Cardiac muscle cell (in vitro differentiated cells and primary cell): ENCODE measurements around the gene AJAP1. TPM values are rescaled to one million over a fixed set of nuclear protein-coding genes. Genes with fewer than 3 reads are reported as not detected.

ENCODE experiments used
- DNase-seq, 2 donors: peaks; one replicate each; pipeline versions ENCODE4 v3.0.0 to v3.0.0-alpha.2; 2010 to 2017; ENCODE audit warnings: low read depth in 1 of 2, low spot score in 1 of 2
- H3K27ac ChIP-seq: fragments of 200-600 bp; sonication (generic); 2 replicates; pipeline ENCODE4 v1.5.1; 2016
- H3K27me3 ChIP-seq: fragments of 200-600 bp; sonication (generic); 2 replicates; pipeline ENCODE4 v1.6.0; 2016; ENCODE audit warnings: control low read depth
- H3K36me3 ChIP-seq: fragments of 200-600 bp; sonication (generic); 2 replicates; pipeline ENCODE4 v1.5.1; 2016; ENCODE audit warnings: control low read depth
- H3K4me1 ChIP-seq: fragments of 200-600 bp; sonication (generic); 2 replicates; pipeline ENCODE4 v1.8.1; 2017; ENCODE audit warnings: low read depth, mild to moderate bottlenecking, mixed run types
- H3K4me3 ChIP-seq: fragments of 200-600 bp; sonication (generic); 2 replicates; pipeline ENCODE4 v1.5.1; 2016; ENCODE audit warnings: mild to moderate bottlenecking
- H3K9me3 ChIP-seq: fragments of 200-600 bp; sonication (generic); 2 replicates; pipeline ENCODE4 v1.5.1; 2017; ENCODE audit warnings: low read depth, mild to moderate bottlenecking, control low read depth
- polyA plus RNA-seq: library from polyadenylated mRNA; unstranded; fragments of >200 nt; fragmentation: Nextera tagmentation; extraction: Ambion mirVana; gene quantifications from 2 replicates; pipeline ENCODE4 v1.2.1, GENCODE V29; 2016
- total RNA-seq: library from RNA; depleted of rRNA; stranded (reverse); fragments of >200 nt; gene quantifications from 2 replicates; pipeline ENCODE4 v1.2.3, GENCODE V29; 2016
- TF ChIP-seq, protein P1 (sequence below): IDR thresholded peaks from 2 replicates; pipeline ENCODE4 v1.5.1; 2012; ENCODE audit warnings: low read depth, mild to moderate bottlenecking, low read length

The AJAP1 gene
- total and polyA plus RNA-seq, 2 experiments from 2014 or later = not detected

DNA sequence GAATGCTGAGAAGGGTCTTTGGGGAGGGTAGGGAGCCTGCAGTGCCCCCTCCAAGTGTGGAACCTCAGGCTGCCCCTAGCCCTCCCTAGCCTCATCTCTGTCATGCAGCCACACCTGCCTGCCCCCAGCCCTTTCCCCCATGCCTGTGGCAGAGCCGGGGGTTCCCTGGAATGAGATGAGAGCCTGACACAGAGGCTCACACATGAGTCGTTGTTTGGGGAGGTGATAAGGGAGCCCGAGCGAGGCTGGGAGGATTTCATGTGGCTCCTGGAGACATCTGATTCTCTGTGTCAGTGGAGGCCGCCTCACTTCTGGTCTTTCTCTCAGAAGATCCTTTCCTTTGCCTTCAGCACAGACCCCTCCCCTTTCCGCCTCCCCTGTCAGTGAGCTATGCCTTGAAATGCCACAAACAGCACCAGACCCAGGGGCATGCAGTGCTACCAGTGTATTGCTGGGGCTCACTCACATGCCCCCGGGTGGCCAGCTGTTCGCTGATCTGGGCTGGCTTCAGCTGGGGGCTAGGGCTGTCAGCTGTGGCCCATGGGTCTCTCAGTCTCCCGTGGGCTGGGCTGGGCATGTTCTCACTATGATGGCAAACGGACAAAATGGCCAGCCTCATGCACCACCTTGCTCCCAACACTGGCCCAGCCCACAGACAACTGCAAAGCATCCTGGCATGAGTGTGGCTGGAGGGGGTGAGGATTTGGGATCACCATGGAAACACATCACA, 102.6 kb downstream of the AJAP1 start:
- Histone ChIP-seq H3K9me3 (no peaks in the 10 kb centered on the region), H3K4me3 (no peak overlapping the region), H3K27me3 (no peaks in the 10 kb centered on the region), H3K36me3 (no peaks in the 10 kb centered on the region), H3K27ac (no peak overlapping the region), H3K4me1 (no peaks in the 10 kb centered on the region)
- DNase-seq = no peak
- TF ChIP-seq, protein P1, sequence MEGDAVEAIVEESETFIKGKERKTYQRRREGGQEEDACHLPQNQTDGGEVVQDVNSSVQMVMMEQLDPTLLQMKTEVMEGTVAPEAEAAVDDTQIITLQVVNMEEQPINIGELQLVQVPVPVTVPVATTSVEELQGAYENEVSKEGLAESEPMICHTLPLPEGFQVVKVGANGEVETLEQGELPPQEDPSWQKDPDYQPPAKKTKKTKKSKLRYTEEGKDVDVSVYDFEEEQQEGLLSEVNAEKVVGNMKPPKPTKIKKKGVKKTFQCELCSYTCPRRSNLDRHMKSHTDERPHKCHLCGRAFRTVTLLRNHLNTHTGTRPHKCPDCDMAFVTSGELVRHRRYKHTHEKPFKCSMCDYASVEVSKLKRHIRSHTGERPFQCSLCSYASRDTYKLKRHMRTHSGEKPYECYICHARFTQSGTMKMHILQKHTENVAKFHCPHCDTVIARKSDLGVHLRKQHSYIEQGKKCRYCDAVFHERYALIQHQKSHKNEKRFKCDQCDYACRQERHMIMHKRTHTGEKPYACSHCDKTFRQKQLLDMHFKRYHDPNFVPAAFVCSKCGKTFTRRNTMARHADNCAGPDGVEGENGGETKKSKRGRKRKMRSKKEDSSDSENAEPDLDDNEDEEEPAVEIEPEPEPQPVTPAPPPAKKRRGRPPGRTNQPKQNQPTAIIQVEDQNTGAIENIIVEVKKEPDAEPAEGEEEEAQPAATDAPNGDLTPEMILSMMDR = no peak

DNA sequence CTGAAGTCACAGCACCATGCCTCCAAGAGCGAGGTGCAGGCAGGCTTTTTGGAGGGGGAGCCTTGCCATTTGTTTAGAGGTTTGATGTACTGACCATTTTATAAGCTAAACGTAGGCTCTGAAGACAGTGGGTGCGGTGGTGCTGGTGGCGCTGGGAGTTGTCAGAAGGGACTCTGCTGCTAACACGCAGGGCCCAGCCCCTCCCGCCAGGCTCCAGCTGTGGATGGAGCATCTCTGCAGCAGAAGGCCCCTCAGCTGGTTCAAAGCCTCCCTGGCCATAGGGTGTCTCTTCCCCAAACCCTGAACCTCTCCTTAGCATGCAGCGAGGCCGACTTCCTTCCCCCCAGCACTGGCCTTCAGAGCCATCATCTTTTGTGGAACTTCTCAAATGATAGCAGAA, 105.3 kb downstream of the AJAP1 start:
- H3K4me3 ChIP-seq = no peak overlapping the region
- H3K9me3 ChIP-seq = no peaks in the 10 kb centered on the region
- no peak overlapping the region for H3K27ac ChIP-seq
- H3K36me3 ChIP-seq = no peaks in the 10 kb centered on the region
- H3K27me3 ChIP-seq = no peaks in the 10 kb centered on the region
- TF ChIP-seq, protein P1 = no peak
- no peak for DNase-seq
- H3K4me1 ChIP-seq = no peaks in the 10 kb centered on the region

DNA sequence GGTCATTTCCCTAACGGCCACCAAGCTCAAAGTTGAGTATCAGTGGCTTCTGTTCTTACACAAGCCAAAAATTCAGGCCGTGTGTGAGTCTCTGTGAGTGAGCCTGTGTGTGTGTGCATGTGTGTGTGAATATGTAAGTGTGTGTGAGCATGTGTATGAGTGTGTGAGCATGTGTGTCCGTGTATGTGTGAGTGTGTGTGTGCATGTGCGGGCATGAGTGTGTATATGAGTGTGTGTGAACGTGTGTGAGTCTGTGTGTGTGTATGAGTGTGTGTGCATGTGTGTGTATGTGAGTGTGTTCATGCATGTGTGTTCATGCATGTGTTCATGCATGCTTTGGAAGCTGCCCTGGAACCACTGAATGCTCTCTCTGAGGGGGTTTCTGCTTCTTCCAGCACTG, 105.7 kb downstream of the AJAP1 start:
- no peaks in the 10 kb centered on the region for H3K9me3 ChIP-seq
- TF ChIP-seq, protein P1 = no peak
- no peak overlapping the region for H3K27ac ChIP-seq
- H3K4me3 ChIP-seq = no peak overlapping the region
- H3K36me3 ChIP-seq = no peaks in the 10 kb centered on the region
- no peaks in the 10 kb centered on the region for H3K27me3 ChIP-seq
- DNase-seq = no peak
- no peaks in the 10 kb centered on the region for H3K4me1 ChIP-seq

DNA sequence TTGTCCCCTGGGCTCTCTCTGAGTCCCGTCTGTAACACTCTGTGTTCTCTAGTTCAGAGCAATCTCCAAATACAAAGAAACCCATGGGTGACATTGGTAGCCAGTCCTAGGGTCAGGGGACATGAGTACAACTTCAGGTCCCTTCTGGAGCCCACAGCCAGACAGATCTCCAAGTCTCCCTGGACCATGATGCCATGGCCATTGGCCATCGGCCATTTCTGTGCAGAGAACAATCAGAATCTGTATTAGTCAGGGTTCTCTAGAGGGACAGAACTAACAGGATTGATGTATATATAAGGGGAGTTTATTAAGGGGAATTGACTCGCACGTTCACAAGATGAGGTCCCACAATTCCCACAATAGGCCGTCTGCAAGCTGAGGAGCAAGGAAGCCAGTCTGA, 106.9 kb downstream of the AJAP1 start:
- Histone ChIP-seq H3K27ac (no peak overlapping the region), H3K4me3 (no peak overlapping the region), H3K9me3 (no peaks in the 10 kb centered on the region), H3K27me3 (no peaks in the 10 kb centered on the region), H3K4me1 (no peaks in the 10 kb centered on the region), H3K36me3 (no peaks in the 10 kb centered on the region)
- TF ChIP-seq, protein P1 = no peak
- DNase-seq = no peak

DNA sequence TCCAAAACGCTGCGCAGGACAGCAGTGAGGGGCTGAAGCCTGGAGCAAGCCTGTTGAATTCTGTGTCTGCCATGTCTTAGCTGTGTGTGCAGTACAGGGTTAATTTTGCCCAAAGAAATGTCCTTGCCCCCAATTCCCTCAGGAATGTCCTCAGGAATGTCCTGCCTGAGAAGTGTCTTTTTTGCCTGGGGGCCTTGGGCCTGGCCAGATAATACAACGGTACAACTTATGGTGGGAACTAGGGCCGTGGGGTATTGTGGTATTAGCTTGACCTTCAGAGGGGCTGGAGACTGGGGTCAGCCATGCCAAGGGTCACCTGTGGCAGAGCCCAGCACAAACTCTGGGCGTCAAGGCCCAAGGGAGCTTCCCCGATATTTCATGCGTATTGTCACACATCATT, 107.7 kb downstream of the AJAP1 start:
- no peaks in the 10 kb centered on the region for H3K36me3 ChIP-seq
- no peaks in the 10 kb centered on the region for H3K4me1 ChIP-seq
- H3K27me3 ChIP-seq = no peaks in the 10 kb centered on the region
- no peaks in the 10 kb centered on the region for H3K9me3 ChIP-seq
- DNase-seq = no peak
- no peak overlapping the region for H3K27ac ChIP-seq
- H3K4me3 ChIP-seq = no peak overlapping the region
- TF ChIP-seq, protein P1 = no peak
